ENCODE measurements around the gene NUP188.

The NUP188 gene

GRCh38 chr9:128913995-128914772 is 33.3 kb upstream of the NUP188 start:
- no peak for TF ChIP-seq CTCF (IDR thresholded peaks at IDR 0.05; ENCODE audit: control insufficient read depth, extremely low read depth, insufficient read depth)
- no peak for DNase-seq (ENCODE audit: low read depth)
- no peak overlapping the region for H3K4me3 ChIP-seq (ENCODE audit: low read depth, low read length)

- TF ChIP-seq CTCF (IDR thresholded peaks at IDR 0.05; ENCODE audit: control insufficient read depth, extremely low read depth, insufficient read depth): no peak
- peak overlapping the region; percentile 40 for H3K4me3 ChIP-seq (ENCODE audit: low read depth, low read length)
- DNase-seq (ENCODE audit: low read depth): no peak
Observed at GRCh38 chr9:128916204-128916603, 31.3 kb upstream of the NUP188 start.

- DNase-seq (ENCODE audit: low read depth): no peak
- TF ChIP-seq CTCF (IDR thresholded peaks at IDR 0.05; ENCODE audit: control insufficient read depth, extremely low read depth, insufficient read depth): no peak
- H3K4me3 ChIP-seq (ENCODE audit: low read depth, low read length): peak overlapping the region; percentile 40
Observed at GRCh38 chr9:128916745-128917144, 30.8 kb upstream of the NUP188 start.

- DNase-seq (ENCODE audit: low read depth): peak; percentile 94
- TF ChIP-seq CTCF (IDR thresholded peaks at IDR 0.05; ENCODE audit: control insufficient read depth, extremely low read depth, insufficient read depth): no peak
Observed at GRCh38 chr9:128917151-128917849, 30.2 kb upstream of the NUP188 start.

GRCh38 chr9:128918921-128919320 is 28.6 kb upstream of the NUP188 start:
- TF ChIP-seq CTCF (IDR thresholded peaks at IDR 0.05; ENCODE audit: control insufficient read depth, extremely low read depth, insufficient read depth): no peak
- DNase-seq (ENCODE audit: low read depth): no peak

More at GRCh38 chr9:128917151-128917849, 30.2 kb upstream of the NUP188 start:
- H3K4me3 ChIP-seq (ENCODE audit: low read depth, low read length): no peak overlapping the region; the same call in 1 of the 2 replicates

GRCh38 chr9:128919402-128920089 is 28.0 kb upstream of the NUP188 start:
- no peak for DNase-seq (ENCODE audit: low read depth)
- no peak overlapping the region for H3K4me3 ChIP-seq (ENCODE audit: low read depth, low read length)
- TF ChIP-seq CTCF (IDR thresholded peaks at IDR 0.05; ENCODE audit: control insufficient read depth, extremely low read depth, insufficient read depth): no peak

More at GRCh38 chr9:128918921-128919320, 28.6 kb upstream of the NUP188 start:
- H3K4me3 ChIP-seq (ENCODE audit: low read depth, low read length): no peak overlapping the region
